Pancreas (tissue), 10 donors: ENCODE data around the gene DNAH9. TPM values are rescaled to one million over a fixed set of nuclear protein-coding genes. Genes with fewer than 3 reads are reported as not detected.

ENCODE experiments used
- ATAC-seq, 4 donors: fragments of 200-7000 bp; cut with Tn5 transposase; one replicate each; pipeline versions ENCODE4 v1.8.0 to v1.9.1; 2020; ENCODE audit warnings: mild to moderate bottlenecking in 4 of 4, moderate library complexity in 4 of 4
- DNase-seq, 6 donors: peaks; one replicate each; pipeline ENCODE4 v3.0.0-alpha.2; 2020
- FAIRE-seq: peaks from 2 replicates; lab custom pipeline; 2012; peaks lifted over from hg19 to GRCh38; lab: Jason Lieb, UNC
- H3K27ac ChIP-seq, 4 donors: fragments of 200-600 bp; sonication (generic); 1 replicate in 3 of 4; 2 replicates in 1 of 4; pipeline versions ENCODE4 v1.5.0 to v1.8.0; 2020
- H3K27me3 ChIP-seq, 4 donors: fragments of 200-600 bp; one replicate each; pipeline ENCODE4 v1.8.0; 2021
- H3K36me3 ChIP-seq, 3 donors: fragments of 200-600 bp; sonication (generic) in 1 of 3; one replicate each; pipeline versions ENCODE4 v1.5.0 to v1.8.0; 2020 to 2021
- H3K4me1 ChIP-seq, 3 donors: fragments of 200-600 bp; one replicate each; pipeline ENCODE4 v1.8.0; 2021
- H3K4me3 ChIP-seq, 4 donors: fragments of 200-600 bp; sonication (generic) in 2 of 4; one replicate each; pipeline versions ENCODE4 v1.5.0 to v1.8.0; 2020 to 2021
- H3K9me3 ChIP-seq, 4 donors: fragments of 200-600 bp; one replicate each; pipeline ENCODE4 v1.8.0; 2021
- CTCF ChIP-seq, 4 donors: fragments of 200-600 bp; sonication (generic) in 3 of 4; IDR thresholded peaks; one replicate each; pipeline versions ENCODE4 v1.5.0 to v1.8.0; 2021; ENCODE audit warnings: antibody characterized with exemption in 4 of 4
- WGBS, 2 donors: extraction: QIAGEN DNeasy Blood & Tissue Kit; methylation state at CpG; one replicate each; pipeline ENCODE4 v1.1.7; 2013; 5-methylcytosine and 5-hydroxymethylcytosine counted together
- intact Hi-C, 3 donors: fragments of 100-400 bp; cut with DNase I; formaldehyde crosslinking; loops; one replicate each; pipeline versions ENCODE4 v1.11.1 to v1.14.2; 2022
- polyA plus RNA-seq, 2 donors: library from polyadenylated mRNA; stranded (reverse); fragments of 200-250 nt; gene quantifications; one replicate each; pipeline ENCODE4 v1.2.3, GENCODE V29; 2013
- total RNA-seq, 6 donors: library from RNA; stranded (reverse); fragmentation: NEBNext Ultra II Directional in 4 of 6; extraction: Animal tissue kit (Norgen Biotek cat#: 25700) in 4 of 6; gene quantifications; one replicate each; pipeline versions ENCODE4 v1.2.1 to v1.2.4, GENCODE V29; 2021 to 2023
- donor health status: healthy with polysubstance abuse.
- donor health status: DM: no; HTN: no; CAD: no; lungs with moderate emphysema.
- donor health status: DM: no; HTN: no; CAD: no.
- donor health status: control.
- donor health status: control.
- donor health status: Bipolar disorder and iron deficiency.
- donor health status: DM: yes; HTN: yes; CAD: no.
- donor health status: DM: no; HTN: no; CAD: no.
- donor health status: DM: no; HTN: no; CAD: no.
- donor health status: DM: yes; HTN: yes; CAD: no.

The DNAH9 gene
- total and polyA plus RNA-seq, 8 donors = 0.53 to 2.4 (median 1.3) TPM

- intact Hi-C loops = no loop called here
- no peaks in the 10 kb centered on the region for H3K9me3 ChIP-seq
- no peaks in the 10 kb centered on the region for H3K27me3 ChIP-seq
- TF ChIP-seq CTCF (IDR thresholded peaks at IDR 0.05) = no peak
- no peak for ATAC-seq
- no peaks in the 10 kb centered on the region for H3K4me1 ChIP-seq
- 78 to 91% methylated on average over 5 of the region's 5 CpGs for WGBS, 2 donors
- H3K36me3 ChIP-seq = no peaks in the 10 kb centered on the region
- no peak for DNase-seq
- H3K27ac ChIP-seq = no peak overlapping the region
- no peak for FAIRE-seq
- no peak overlapping the region for H3K4me3 ChIP-seq
Measured at GRCh38 chr17:11554542-11554941, 43.7 kb upstream of the DNAH9 start.

GRCh38 chr17:11555530-11555929, 42.7 kb upstream of the DNAH9 start:
- FAIRE-seq (no peak), ATAC-seq (no peak), DNase-seq (no peak)
- H3K4me1 ChIP-seq = no peaks in the 10 kb centered on the region
- WGBS, 2 donors = 75 to 82% methylated on average over 6 of the region's 6 CpGs
- no peak overlapping the region for H3K27ac ChIP-seq
- no peaks in the 10 kb centered on the region for H3K9me3 ChIP-seq
- TF ChIP-seq CTCF (IDR thresholded peaks at IDR 0.05) = no peak
- intact Hi-C loops = no loop called here
- no peak overlapping the region for H3K4me3 ChIP-seq
- no peaks in the 10 kb centered on the region for H3K36me3 ChIP-seq
- no peaks in the 10 kb centered on the region for H3K27me3 ChIP-seq

- 91% methylated on average over 46 of the region's 46 CpGs for WGBS, 2 donors
Measured at GRCh38 chr17:11557727-11558452, 40.4 kb upstream of the DNAH9 start.

GRCh38 chr17:11558681-11559234, 39.5 kb upstream of the DNAH9 start:
- H3K4me1 ChIP-seq = no peaks in the 10 kb centered on the region
- ATAC-seq (no peak), FAIRE-seq (no peak), DNase-seq (no peak)
- H3K36me3 ChIP-seq = no peaks in the 10 kb centered on the region
- intact Hi-C loops = no loop called here
- WGBS, 2 donors = 94 to 95% methylated on average over 10 of the region's 10 CpGs
- H3K27ac ChIP-seq = no peak overlapping the region
- no peaks in the 10 kb centered on the region for H3K9me3 ChIP-seq
- H3K27me3 ChIP-seq = no peaks in the 10 kb centered on the region
- no peak overlapping the region for H3K4me3 ChIP-seq
- TF ChIP-seq CTCF (IDR thresholded peaks at IDR 0.05) = no peak

More at GRCh38 chr17:11557727-11558452, 40.4 kb upstream of the DNAH9 start:
- Histone ChIP-seq H3K4me3 (no peak overlapping the region), H3K36me3 (no peaks in the 10 kb centered on the region), H3K4me1 (no peaks in the 10 kb centered on the region), H3K27ac (no peak overlapping the region), H3K9me3 (no peaks in the 10 kb centered on the region), H3K27me3 (no peaks in the 10 kb centered on the region)
- TF ChIP-seq CTCF (IDR thresholded peaks at IDR 0.05) = no peak
- intact Hi-C loops = no loop called here
- ATAC-seq (no peak), FAIRE-seq (no peak), DNase-seq (peak in 1 of 6 donors; percentile 69)

- ATAC-seq (no peak), FAIRE-seq (no peak), DNase-seq (no peak)
- Histone ChIP-seq H3K27ac (no peak overlapping the region), H3K36me3 (no peaks in the 10 kb centered on the region), H3K9me3 (no peaks in the 10 kb centered on the region), H3K27me3 (no peaks in the 10 kb centered on the region), H3K4me3 (no peak overlapping the region), H3K4me1 (no peaks in the 10 kb centered on the region)
- intact Hi-C loops = no loop called here
- no peak for TF ChIP-seq CTCF (IDR thresholded peaks at IDR 0.05)
- 81 to 83% methylated on average over 7 of the region's 7 CpGs for WGBS, 2 donors
Measured at GRCh38 chr17:11559601-11560000, 38.7 kb upstream of the DNAH9 start.
